Measurements from ENCODE around the gene HFE. TPM values are rescaled to one million over a fixed set of nuclear protein-coding genes. Genes with fewer than 3 reads are reported as not detected.
"Not testable (repeated sequence)": the region's sequence is repeated elsewhere in the genome, so short reads cannot be mapped to it uniquely, and the experiment has no call there.

The HFE gene
- total RNA-seq, 3 donors from 2014 or later, result 8.9 to 12.0 (median 11.1) TPM

GRCh38 chr6:26109772-26110171 lies 22.5 kb downstream of the HFE start:
- no peaks in the 10 kb centered on the region for H3K36me3 ChIP-seq (ENCODE audit: low read depth)
- H3K9me3 ChIP-seq, result no peaks in the 10 kb centered on the region
- H3K4me1 ChIP-seq (ENCODE audit: low read depth), result peaks cover 4% of the 10 kb centered on the region
- no peak for DNase-seq
- intact Hi-C loops (cut with DNase I, micrococcal nuclease), result no loop called here
- ATAC-seq, result no peak
- TF ChIP-seq CTCF (IDR thresholded peaks at IDR 0.05), result no peak
- H3K4me3 ChIP-seq, result no peak overlapping the region

GRCh38 chr6:26113570-26113969 lies 26.3 kb downstream of the HFE start:
- ATAC-seq (no peak), DNase-seq (no peak)
- no peak for TF ChIP-seq CTCF (IDR thresholded peaks at IDR 0.05)
- intact Hi-C loops (cut with DNase I, micrococcal nuclease), result no loop called here
- Histone ChIP-seq H3K4me3 (no peak overlapping the region), H3K36me3 (ENCODE audit: low read depth) (no peaks in the 10 kb centered on the region), H3K9me3 (no peaks in the 10 kb centered on the region), H3K4me1 (ENCODE audit: low read depth) (no peaks in the 10 kb centered on the region)

- DNase-seq, result no peak
- H3K4me1 ChIP-seq (ENCODE audit: low read depth), result no peaks in the 10 kb centered on the region
- H3K9me3 ChIP-seq, result no peaks in the 10 kb centered on the region
- ATAC-seq, result no peak
- no peak for TF ChIP-seq CTCF (IDR thresholded peaks at IDR 0.05)
- no peaks in the 10 kb centered on the region for H3K36me3 ChIP-seq (ENCODE audit: low read depth)
- intact Hi-C loops (cut with DNase I, micrococcal nuclease), result no loop called here
- no peak overlapping the region for H3K4me3 ChIP-seq
These were observed 28.0 kb downstream of the HFE start for GRCh38 chr6:26115226-26115625.

DNA sequence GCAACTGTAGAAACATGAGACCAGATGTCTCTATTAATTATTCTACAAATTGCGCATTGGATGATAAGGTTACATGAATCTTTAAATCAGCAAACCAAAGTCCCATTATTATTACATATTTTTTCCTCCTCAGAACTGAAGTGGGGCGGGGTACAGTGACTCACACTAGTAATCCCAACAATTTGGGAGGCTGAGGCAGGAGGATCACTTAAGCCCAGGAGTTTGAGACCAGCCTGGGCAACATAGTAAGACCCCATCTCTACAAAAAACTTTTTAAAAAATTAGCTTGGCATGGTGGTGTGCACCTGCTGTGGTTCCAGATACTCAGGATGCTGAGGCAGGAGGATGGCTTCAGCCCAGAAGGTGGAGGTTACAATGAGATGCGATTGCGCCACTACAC lies 29.0 kb downstream of the HFE start:
- no peak for DNase-seq
- ATAC-seq, result no peak
- H3K4me3 ChIP-seq, result no peak overlapping the region

GRCh38 chr6:26118999-26119398 lies 31.8 kb downstream of the HFE start:
- no peaks in the 10 kb centered on the region for H3K4me1 ChIP-seq (ENCODE audit: low read depth)
- no peak for ATAC-seq

More for the DNA sequence above, 29.0 kb downstream of the HFE start:
- Histone ChIP-seq H3K36me3 (ENCODE audit: low read depth) (no peaks in the 10 kb centered on the region), H3K9me3 (no peaks in the 10 kb centered on the region), H3K4me1 (ENCODE audit: low read depth) (no peaks in the 10 kb centered on the region)
- TF ChIP-seq CTCF (IDR thresholded peaks at IDR 0.05), result no peak
- intact Hi-C loops (cut with DNase I, micrococcal nuclease), result no loop called here

GRCh38 chr6:26120115-26120514 lies 32.9 kb downstream of the HFE start:
- not testable (repeated sequence) for H3K9me3 ChIP-seq; H3K4me1 ChIP-seq (ENCODE audit: low read depth); ATAC-seq; H3K36me3 ChIP-seq (ENCODE audit: low read depth); DNase-seq; H3K4me3 ChIP-seq
- intact Hi-C loops (cut with DNase I, micrococcal nuclease), result loop anchor here in 1 of 2 donors (5.0 kb wide), 1 partner anchor 37 kb away; a partner anchor contains a TSS

More at GRCh38 chr6:26118999-26119398, 31.8 kb downstream of the HFE start:
- DNase-seq, result no peak
- Histone ChIP-seq H3K36me3 (ENCODE audit: low read depth) (peaks cover 7% of the 10 kb centered on the region), H3K4me3 (no peak overlapping the region), H3K9me3 (no peaks in the 10 kb centered on the region)
- no peak for TF ChIP-seq CTCF (IDR thresholded peaks at IDR 0.05)
- intact Hi-C loops (cut with DNase I, micrococcal nuclease), result no loop called here
